ENCODE data around the gene SRSF4. TPM values are rescaled to one million over a fixed set of nuclear protein-coding genes. Genes with fewer than 3 reads are reported as not detected.
"Not testable (repeated sequence)": the region's sequence is repeated elsewhere in the genome, so short reads cannot be mapped to it uniquely, and the experiment has no call there.

SRSF4 gene
- total RNA-seq, 1 experiment from 2014 or later: 44.1 TPM

DNA sequence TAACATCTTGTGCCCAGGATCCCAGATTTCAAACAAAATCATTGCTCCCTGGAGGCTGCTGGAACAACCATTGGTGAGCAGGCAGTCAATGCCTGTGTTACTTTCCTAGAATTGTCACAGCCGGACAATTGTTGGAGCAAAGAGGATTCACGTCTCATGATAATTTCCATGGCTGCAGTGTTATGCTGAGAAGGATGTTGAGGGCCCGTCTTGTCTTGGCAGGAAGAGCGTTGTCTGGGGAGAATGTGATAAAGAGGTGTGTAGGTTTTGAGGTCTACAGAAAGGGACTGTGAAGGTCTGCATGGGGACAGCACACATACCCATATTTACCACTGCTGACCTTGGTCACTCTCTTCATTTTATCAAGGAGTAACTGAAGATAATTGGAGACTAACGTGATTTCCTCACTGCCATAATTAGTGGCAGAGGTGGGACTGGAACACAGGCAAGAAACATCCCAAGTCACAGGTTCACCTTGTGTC is 42.7 kb upstream of the SRSF4 start:
- no peaks in the 10 kb centered on the region for H3K4me1 Mint-ChIP-seq (ENCODE audit: low read depth, unreplicated experiment)
- H3K27me3 Mint-ChIP-seq (ENCODE audit: insufficient read depth, unreplicated experiment): no peaks in the 10 kb centered on the region
- Histone ChIP-seq H3K27me3 (replicated peaks; ENCODE audit: control insufficient read depth, insufficient read depth, low read length) (no peaks in the 10 kb centered on the region), H3K36me3 (ENCODE audit: control insufficient read depth, insufficient read depth, low read length) (no peaks in the 10 kb centered on the region), H3K4me1 (0 out of 2 replicates have a peak, but pooled peaks cover 4% of the 10 kb centered on the region), H3K4me3 (ENCODE audit: low read depth, low read length) (no peak overlapping the region), H3K9me3 (no peaks in the 10 kb centered on the region)
- no TSS peak for BruUV-seq (replicated peaks)
- no peak overlapping the region for H3K4me3 Mint-ChIP-seq (ENCODE audit: unreplicated experiment)
- CTCF ChIA-PET: no interaction called here
- no peak for DNase-seq
- intact Hi-C loops (cut with micrococcal nuclease; ENCODE audit: unreplicated experiment): no loop called here
- no peaks in the 10 kb centered on the region for H3K9me3 Mint-ChIP-seq (ENCODE audit: unreplicated experiment)
- TF ChIP-seq, protein P1, sequence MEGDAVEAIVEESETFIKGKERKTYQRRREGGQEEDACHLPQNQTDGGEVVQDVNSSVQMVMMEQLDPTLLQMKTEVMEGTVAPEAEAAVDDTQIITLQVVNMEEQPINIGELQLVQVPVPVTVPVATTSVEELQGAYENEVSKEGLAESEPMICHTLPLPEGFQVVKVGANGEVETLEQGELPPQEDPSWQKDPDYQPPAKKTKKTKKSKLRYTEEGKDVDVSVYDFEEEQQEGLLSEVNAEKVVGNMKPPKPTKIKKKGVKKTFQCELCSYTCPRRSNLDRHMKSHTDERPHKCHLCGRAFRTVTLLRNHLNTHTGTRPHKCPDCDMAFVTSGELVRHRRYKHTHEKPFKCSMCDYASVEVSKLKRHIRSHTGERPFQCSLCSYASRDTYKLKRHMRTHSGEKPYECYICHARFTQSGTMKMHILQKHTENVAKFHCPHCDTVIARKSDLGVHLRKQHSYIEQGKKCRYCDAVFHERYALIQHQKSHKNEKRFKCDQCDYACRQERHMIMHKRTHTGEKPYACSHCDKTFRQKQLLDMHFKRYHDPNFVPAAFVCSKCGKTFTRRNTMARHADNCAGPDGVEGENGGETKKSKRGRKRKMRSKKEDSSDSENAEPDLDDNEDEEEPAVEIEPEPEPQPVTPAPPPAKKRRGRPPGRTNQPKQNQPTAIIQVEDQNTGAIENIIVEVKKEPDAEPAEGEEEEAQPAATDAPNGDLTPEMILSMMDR (IDR thresholded peaks at IDR 0.05; ENCODE audit: insufficient read depth in 1 of 2, low read depth in 1 of 2, low read length in 1 of 2, severe bottlenecking in 1 of 2, unreplicated experiment in 1 of 2): no peak
- H3K27ac Mint-ChIP-seq (ENCODE audit: unreplicated experiment): no peak overlapping the region
- H3K36me3 Mint-ChIP-seq (ENCODE audit: insufficient read depth, unreplicated experiment): peaks cover 3% of the 10 kb centered on the region
- POLR2A ChIA-PET: no interaction called here

DNA sequence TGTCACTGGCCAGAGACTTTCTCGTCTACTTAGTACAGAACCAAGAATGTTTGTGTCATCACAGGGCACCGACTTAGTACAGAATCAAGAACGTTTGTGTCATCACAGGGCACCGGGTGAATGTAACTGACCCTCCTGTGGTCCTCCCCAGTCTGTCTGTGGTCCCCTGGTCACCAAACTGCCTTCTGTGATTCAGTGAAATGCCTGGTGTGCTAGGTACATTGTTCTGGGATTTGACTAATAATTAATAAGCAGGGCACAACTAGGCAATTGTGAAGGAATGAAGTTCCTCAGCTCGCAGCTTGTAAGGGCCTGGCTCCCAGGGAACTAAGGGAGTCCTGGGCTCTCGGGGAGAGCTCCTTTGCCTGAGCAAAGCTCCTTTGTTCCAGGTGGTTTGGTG is 41.8 kb upstream of the SRSF4 start:
- BruUV-seq (replicated peaks): no TSS peak
- no peaks in the 10 kb centered on the region for H3K27me3 Mint-ChIP-seq (ENCODE audit: insufficient read depth, unreplicated experiment)
- 0 out of 2 replicates have a peak, but pooled peaks cover 4% of the 10 kb centered on the region for H3K4me1 ChIP-seq
- no peak for DNase-seq
- H3K27ac Mint-ChIP-seq (ENCODE audit: unreplicated experiment): no peak overlapping the region
- no peaks in the 10 kb centered on the region for H3K9me3 Mint-ChIP-seq (ENCODE audit: unreplicated experiment)
- no peaks in the 10 kb centered on the region for H3K36me3 ChIP-seq (ENCODE audit: control insufficient read depth, insufficient read depth, low read length)
- H3K9me3 ChIP-seq: no peaks in the 10 kb centered on the region
- no peak overlapping the region for H3K4me3 ChIP-seq (ENCODE audit: low read depth, low read length)
- CTCF ChIA-PET: no interaction called here
- no peaks in the 10 kb centered on the region for H3K27me3 ChIP-seq (replicated peaks; ENCODE audit: control insufficient read depth, insufficient read depth, low read length)
- intact Hi-C loops (cut with micrococcal nuclease; ENCODE audit: unreplicated experiment): no loop called here
- no peaks in the 10 kb centered on the region for H3K4me1 Mint-ChIP-seq (ENCODE audit: low read depth, unreplicated experiment)
- no peak overlapping the region for H3K4me3 Mint-ChIP-seq (ENCODE audit: unreplicated experiment)
- TF ChIP-seq, protein P1 (IDR thresholded peaks at IDR 0.05; ENCODE audit: insufficient read depth in 1 of 2, low read depth in 1 of 2, low read length in 1 of 2, severe bottlenecking in 1 of 2, unreplicated experiment in 1 of 2): no peak
- POLR2A ChIA-PET: no interaction called here
- peaks cover 7% of the 10 kb centered on the region for H3K36me3 Mint-ChIP-seq (ENCODE audit: insufficient read depth, unreplicated experiment)

DNA sequence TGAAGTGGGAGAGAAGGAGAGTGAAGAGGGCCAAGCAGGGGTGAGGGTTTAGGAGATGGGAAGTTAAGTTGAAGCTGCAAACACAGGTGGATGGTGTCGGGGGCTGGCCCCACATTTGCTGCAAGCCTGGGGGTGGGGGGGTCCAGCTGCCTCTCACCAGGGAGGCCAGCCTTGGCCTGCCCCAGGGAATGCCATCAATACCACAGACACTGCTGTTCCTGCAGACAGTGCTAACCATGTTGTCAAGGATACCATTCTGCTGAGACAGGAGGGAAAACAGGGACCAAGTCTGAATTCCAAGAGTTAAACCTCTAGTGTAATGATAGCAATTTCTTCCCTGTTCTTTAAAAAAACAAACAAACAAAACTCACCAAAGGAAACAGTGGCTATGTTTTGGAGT is 41.0 kb upstream of the SRSF4 start:
- Mint-ChIP-seq H3K4me3 (ENCODE audit: unreplicated experiment) (no peak overlapping the region), H3K27me3 (ENCODE audit: insufficient read depth, unreplicated experiment) (no peaks in the 10 kb centered on the region)
- CTCF ChIA-PET: no interaction called here

DNA sequence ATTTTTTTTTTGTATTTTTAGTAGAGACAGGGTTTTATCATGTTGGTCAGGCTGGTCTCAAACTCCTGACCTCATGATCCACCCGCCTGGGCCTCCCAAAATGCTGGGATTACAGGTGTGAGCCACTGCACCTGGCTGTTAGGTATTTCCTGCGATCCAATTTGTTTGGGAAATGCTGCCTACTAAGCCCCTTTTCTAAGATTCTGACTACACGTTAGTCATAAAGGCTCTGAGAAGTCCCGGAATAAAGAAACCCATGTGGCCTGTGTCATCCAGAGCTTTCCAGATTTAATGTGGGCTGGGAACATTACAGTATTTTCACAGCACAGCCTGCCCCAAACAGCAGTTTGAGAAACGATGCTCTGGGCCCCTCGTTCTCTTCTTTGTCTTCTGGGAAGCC is 40.6 kb upstream of the SRSF4 start:
- H3K9me3 Mint-ChIP-seq (ENCODE audit: unreplicated experiment); H3K4me1 Mint-ChIP-seq (ENCODE audit: low read depth, unreplicated experiment); POLR2A ChIA-PET; DNase-seq; BruUV-seq (replicated peaks); intact Hi-C loops (cut with micrococcal nuclease; ENCODE audit: unreplicated experiment); H3K4me3 ChIP-seq (ENCODE audit: low read depth, low read length); H3K27me3 ChIP-seq (replicated peaks; ENCODE audit: control insufficient read depth, insufficient read depth, low read length); H3K4me1 ChIP-seq; H3K4me3 Mint-ChIP-seq (ENCODE audit: unreplicated experiment); H3K36me3 ChIP-seq (ENCODE audit: control insufficient read depth, insufficient read depth, low read length); H3K36me3 Mint-ChIP-seq (ENCODE audit: insufficient read depth, unreplicated experiment); H3K27ac Mint-ChIP-seq (ENCODE audit: unreplicated experiment); CTCF ChIA-PET; H3K27me3 Mint-ChIP-seq (ENCODE audit: insufficient read depth, unreplicated experiment); H3K9me3 ChIP-seq: not testable (repeated sequence)

More for the DNA sequence above, 41.0 kb upstream of the SRSF4 start:
- Histone ChIP-seq H3K4me3 (ENCODE audit: low read depth, low read length) (no peak overlapping the region), H3K9me3 (no peaks in the 10 kb centered on the region), H3K27me3 (replicated peaks; ENCODE audit: control insufficient read depth, insufficient read depth, low read length) (no peaks in the 10 kb centered on the region), H3K4me1 (0 out of 2 replicates have a peak, but pooled peaks cover 2% of the 10 kb centered on the region), H3K36me3 (ENCODE audit: control insufficient read depth, insufficient read depth, low read length) (no peaks in the 10 kb centered on the region)
- H3K36me3 Mint-ChIP-seq (ENCODE audit: insufficient read depth, unreplicated experiment): peaks cover 7% of the 10 kb centered on the region
- H3K4me1 Mint-ChIP-seq (ENCODE audit: low read depth, unreplicated experiment): no peaks in the 10 kb centered on the region
- BruUV-seq (replicated peaks): no TSS peak
- intact Hi-C loops (cut with micrococcal nuclease; ENCODE audit: unreplicated experiment): no loop called here
- TF ChIP-seq, protein P1 (IDR thresholded peaks at IDR 0.05; ENCODE audit: insufficient read depth in 1 of 2, low read depth in 1 of 2, low read length in 1 of 2, severe bottlenecking in 1 of 2, unreplicated experiment in 1 of 2): no peak
- no peak overlapping the region for H3K27ac Mint-ChIP-seq (ENCODE audit: unreplicated experiment)
- no peaks in the 10 kb centered on the region for H3K9me3 Mint-ChIP-seq (ENCODE audit: unreplicated experiment)
- POLR2A ChIA-PET: no interaction called here
- no peak for DNase-seq

Data from Caco-2 (cell line).